K562 (cell line): Measurements from ENCODE around the gene NFKBIB.

Experiments used
- CTCF ChIP-seq, 3 experiments: IDR thresholded peaks in 2 of 3; conservative IDR thresholded peaks in 1 of 3; 2 replicates each; pipeline ENCODE4 v1.5.1; 2011 to 2012; ENCODE audit warnings: low read length in 3 of 3, mild to moderate bottlenecking in 3 of 3, control low read depth in 2 of 3, improper control_type of control experiment in 1 of 3, inconsistent platforms in 1 of 3, low read depth in 1 of 3, mixed read lengths in 1 of 3, moderate library complexity in 1 of 3; ENCODE audit not compliant: insufficient read depth in 2 of 3
- E2F4 ChIP-seq: sonication (generic); formaldehyde crosslinking; IDR thresholded peaks from 2 replicates; pipeline ENCODE4 v1.8.0; 2022; ENCODE audit warnings: mild to moderate bottlenecking, low read depth, missing genetic modification reagents
- EGR1 ChIP-seq: fragments of 450-650 bp; conservative IDR thresholded peaks from 2 replicates; pipeline ENCODE4 v1.6.1; 2017; ENCODE audit warnings: mild to moderate bottlenecking
- NBN ChIP-seq: fragments of 450-650 bp; IDR thresholded peaks from 2 replicates; pipeline ENCODE4 v1.6.1; 2016; ENCODE audit warnings: low read depth, mild to moderate bottlenecking
- NCOA1 ChIP-seq: fragments of 450-650 bp; IDR thresholded peaks from 2 replicates; pipeline ENCODE4 v1.6.1; 2016; ENCODE audit warnings: low read depth
- NR2C2 ChIP-seq, 2 experiments: fragments of 200-800 bp in 1 of 2; sonication (Bioruptor generic) in 1 of 2; sonication (generic) in 1 of 2; formaldehyde crosslinking in 1 of 2; IDR thresholded peaks; 2 replicates each; pipeline versions ENCODE4 v1.6.1 to v1.8.0; 2016 to 2022; ENCODE audit warnings: mild to moderate bottlenecking in 1 of 2, missing compliant biosample characterization in 1 of 2, missing genetic modification characterization in 1 of 2, missing genetic modification reagents in 1 of 2
- ZNF354B ChIP-seq: fragments of 250-450 bp; sonication (Bioruptor Pico); IDR thresholded peaks from 2 replicates; pipeline ENCODE4 v1.4.0; 2020
- TF ChIP-seq, protein P1 (sequence below): fragments of 450-650 bp; formaldehyde crosslinking; IDR thresholded peaks from 2 replicates; pipeline ENCODE4 v1.4.0; 2022; ENCODE audit warnings: mild to moderate bottlenecking, moderate library complexity
- TF ChIP-seq, protein P2 (sequence below): sonication (generic); formaldehyde crosslinking; IDR thresholded peaks from 2 replicates; pipeline ENCODE4 v1.5.0; 2020; ENCODE audit warnings: missing genetic modification reagents
- TF ChIP-seq, protein P3 (sequence below): sonication (generic); formaldehyde crosslinking; IDR thresholded peaks from 2 replicates; pipeline ENCODE4 v1.8.0; 2022; ENCODE audit warnings: missing genetic modification reagents, mild to moderate bottlenecking, borderline replicate concordance

DNA sequence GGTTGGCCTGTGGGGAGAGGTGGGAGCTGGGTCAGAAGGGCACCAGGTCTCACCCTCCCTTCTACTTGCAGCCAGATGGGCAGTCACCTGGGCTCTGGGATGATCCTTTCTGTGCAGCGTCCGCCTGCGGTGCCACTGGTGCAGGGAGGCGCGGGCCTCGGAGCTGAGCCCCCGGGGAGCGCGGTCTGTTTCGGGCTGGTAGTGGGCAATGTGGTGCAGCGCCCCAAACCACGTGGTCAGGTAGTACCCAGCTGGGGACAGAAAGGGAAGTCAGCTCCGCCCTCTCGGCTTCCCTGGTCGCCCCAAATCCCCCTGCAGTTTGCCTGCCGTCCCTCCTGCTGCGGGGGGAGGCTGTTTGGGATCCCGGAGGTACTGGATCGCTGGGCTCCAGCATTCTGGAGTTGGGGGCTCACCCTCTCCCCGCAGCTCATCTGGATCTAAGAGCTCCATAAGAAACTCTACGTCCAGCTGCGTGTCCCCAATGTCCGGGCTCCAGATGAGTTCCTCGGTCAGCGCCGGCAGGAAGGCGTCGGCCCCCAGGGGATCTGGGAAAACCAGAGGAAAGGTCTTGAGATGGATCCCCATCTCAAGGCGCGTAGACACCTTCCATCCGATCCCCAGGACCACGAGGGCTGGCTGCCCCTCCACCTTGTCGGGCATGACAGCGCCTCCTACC, 30.5 kb upstream of the NFKBIB start:
- TF ChIP-seq EGR1, result no peak
- no peak for TF ChIP-seq NBN
- no peak for TF ChIP-seq NCOA1
- no peak for TF ChIP-seq E2F4
- TF ChIP-seq NR2C2 (CRISPR knock-in tag; IDR thresholded peaks at IDR 0.05), result no peak
- no peak for TF ChIP-seq NR2C2 (tag; IDR thresholded peaks at IDR 0.05)
- TF ChIP-seq, protein P1, sequence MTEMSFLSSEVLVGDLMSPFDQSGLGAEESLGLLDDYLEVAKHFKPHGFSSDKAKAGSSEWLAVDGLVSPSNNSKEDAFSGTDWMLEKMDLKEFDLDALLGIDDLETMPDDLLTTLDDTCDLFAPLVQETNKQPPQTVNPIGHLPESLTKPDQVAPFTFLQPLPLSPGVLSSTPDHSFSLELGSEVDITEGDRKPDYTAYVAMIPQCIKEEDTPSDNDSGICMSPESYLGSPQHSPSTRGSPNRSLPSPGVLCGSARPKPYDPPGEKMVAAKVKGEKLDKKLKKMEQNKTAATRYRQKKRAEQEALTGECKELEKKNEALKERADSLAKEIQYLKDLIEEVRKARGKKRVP (CRISPR knock-in tag), result no peak
- TF ChIP-seq, protein P2, sequence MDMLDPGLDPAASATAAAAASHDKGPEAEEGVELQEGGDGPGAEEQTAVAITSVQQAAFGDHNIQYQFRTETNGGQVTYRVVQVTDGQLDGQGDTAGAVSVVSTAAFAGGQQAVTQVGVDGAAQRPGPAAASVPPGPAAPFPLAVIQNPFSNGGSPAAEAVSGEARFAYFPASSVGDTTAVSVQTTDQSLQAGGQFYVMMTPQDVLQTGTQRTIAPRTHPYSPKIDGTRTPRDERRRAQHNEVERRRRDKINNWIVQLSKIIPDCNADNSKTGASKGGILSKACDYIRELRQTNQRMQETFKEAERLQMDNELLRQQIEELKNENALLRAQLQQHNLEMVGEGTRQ (CRISPR knock-in tag), result no peak
- TF ChIP-seq CTCF (IDR thresholded peaks at IDR 0.05 in 2 of 3, conservative IDR thresholded peaks at IDR 0.05 in 1 of 3; ENCODE audit: insufficient read depth in 2 of 3, low read depth in 1 of 3, low read length in 3 of 3), result no peak
- TF ChIP-seq, protein P3, sequence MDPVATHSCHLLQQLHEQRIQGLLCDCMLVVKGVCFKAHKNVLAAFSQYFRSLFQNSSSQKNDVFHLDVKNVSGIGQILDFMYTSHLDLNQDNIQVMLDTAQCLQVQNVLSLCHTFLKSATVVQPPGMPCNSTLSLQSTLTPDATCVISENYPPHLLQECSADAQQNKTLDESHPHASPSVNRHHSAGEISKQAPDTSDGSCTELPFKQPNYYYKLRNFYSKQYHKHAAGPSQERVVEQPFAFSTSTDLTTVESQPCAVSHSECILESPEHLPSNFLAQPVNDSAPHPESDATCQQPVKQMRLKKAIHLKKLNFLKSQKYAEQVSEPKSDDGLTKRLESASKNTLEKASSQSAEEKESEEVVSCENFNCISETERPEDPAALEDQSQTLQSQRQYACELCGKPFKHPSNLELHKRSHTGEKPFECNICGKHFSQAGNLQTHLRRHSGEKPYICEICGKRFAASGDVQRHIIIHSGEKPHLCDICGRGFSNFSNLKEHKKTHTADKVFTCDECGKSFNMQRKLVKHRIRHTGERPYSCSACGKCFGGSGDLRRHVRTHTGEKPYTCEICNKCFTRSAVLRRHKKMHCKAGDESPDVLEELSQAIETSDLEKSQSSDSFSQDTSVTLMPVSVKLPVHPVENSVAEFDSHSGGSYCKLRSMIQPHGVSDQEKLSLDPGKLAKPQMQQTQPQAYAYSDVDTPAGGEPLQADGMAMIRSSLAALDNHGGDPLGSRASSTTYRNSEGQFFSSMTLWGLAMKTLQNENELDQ (CRISPR knock-in tag), result no peak
- no peak for TF ChIP-seq ZNF354B (CRISPR knock-in tag)
